ENCODE results near the gene UIMC1. TPM values are rescaled to one million over a fixed set of nuclear protein-coding genes. Genes with fewer than 3 reads are reported as not detected.

UIMC1 gene
- total and polyA plus RNA-seq, 8 donors = 11.6 to 81.7 (median 33.2) TPM

DNA sequence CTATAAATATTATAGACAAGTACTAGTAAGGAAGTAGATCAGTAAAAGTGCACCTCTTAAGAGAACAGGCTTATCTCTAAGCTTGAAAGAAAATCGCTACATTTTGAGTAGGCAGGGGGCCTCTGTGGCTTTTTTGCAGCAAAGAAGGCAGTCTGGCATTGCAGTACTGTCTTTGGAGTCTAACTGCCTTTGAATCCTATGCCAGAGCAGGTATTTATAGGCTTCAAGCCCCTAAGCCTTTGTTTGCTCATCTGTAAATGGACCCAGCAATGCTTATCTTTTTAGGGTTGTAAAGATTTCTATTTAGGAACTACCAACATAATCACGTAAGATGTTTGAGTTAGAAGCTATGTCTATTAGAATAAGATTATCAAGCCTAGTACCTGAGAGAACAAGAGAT is 83.8 kb downstream of the UIMC1 start:
- TF ChIP-seq, protein P1, sequence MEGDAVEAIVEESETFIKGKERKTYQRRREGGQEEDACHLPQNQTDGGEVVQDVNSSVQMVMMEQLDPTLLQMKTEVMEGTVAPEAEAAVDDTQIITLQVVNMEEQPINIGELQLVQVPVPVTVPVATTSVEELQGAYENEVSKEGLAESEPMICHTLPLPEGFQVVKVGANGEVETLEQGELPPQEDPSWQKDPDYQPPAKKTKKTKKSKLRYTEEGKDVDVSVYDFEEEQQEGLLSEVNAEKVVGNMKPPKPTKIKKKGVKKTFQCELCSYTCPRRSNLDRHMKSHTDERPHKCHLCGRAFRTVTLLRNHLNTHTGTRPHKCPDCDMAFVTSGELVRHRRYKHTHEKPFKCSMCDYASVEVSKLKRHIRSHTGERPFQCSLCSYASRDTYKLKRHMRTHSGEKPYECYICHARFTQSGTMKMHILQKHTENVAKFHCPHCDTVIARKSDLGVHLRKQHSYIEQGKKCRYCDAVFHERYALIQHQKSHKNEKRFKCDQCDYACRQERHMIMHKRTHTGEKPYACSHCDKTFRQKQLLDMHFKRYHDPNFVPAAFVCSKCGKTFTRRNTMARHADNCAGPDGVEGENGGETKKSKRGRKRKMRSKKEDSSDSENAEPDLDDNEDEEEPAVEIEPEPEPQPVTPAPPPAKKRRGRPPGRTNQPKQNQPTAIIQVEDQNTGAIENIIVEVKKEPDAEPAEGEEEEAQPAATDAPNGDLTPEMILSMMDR (IDR thresholded peaks at IDR 0.05) = no peak
- TF ChIP-seq EP300 (IDR thresholded peaks at IDR 0.05) (no peak), POLR2A (IDR thresholded peaks at IDR 0.05) (no peak), POLR2AphosphoS5 (IDR thresholded peaks at IDR 0.05) (no peak)
- DNase-seq = no peak
- Histone ChIP-seq H3K4me1 (no peaks in the 10 kb centered on the region), H3K36me3 (peaks cover 0 to 27% (median 25%) of the 10 kb centered on the region in 4 donors), H3K4me3 (no peak overlapping the region), H3K9me3 (no peaks in the 10 kb centered on the region), H3K27me3 (no peaks in the 10 kb centered on the region), H3K27ac (no peak overlapping the region)
- intact Hi-C loops (cut with DNase I; ENCODE audit: low total_unique reads) = no loop called here
- 43 to 65% (median 54%) methylated on average over 2 of the region's 2 CpGs for WGBS, 5 donors

DNA sequence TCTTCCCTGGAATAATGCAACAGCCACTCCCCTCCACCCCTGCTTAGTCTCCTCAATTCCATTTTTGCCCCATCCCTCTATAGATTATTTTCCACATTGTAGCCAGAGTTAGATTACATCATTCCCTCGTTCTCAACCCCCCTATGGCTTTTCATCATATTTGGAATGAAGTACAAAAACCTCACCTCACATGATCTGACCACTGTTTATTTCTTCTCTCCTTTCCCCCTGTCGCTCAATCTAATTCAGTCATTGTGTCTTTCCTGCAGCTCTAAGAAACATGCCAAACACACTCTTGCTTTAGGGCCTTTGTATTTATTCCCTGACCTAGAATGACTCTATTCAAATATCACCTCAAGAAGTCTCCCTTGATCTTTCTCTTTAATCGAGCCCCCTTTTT is 84.9 kb downstream of the UIMC1 start:
- Histone ChIP-seq H3K4me3 (no peak overlapping the region), H3K4me1 (no peaks in the 10 kb centered on the region), H3K27ac (no peak overlapping the region), H3K36me3 (peaks cover 0 to 36% (median 29%) of the 10 kb centered on the region in 4 donors), H3K27me3 (no peaks in the 10 kb centered on the region), H3K9me3 (no peaks in the 10 kb centered on the region)
- no peak for DNase-seq
- TF ChIP-seq, protein P1 (IDR thresholded peaks at IDR 0.05) = no peak
- TF ChIP-seq POLR2AphosphoS5 (IDR thresholded peaks at IDR 0.05) (no peak), EP300 (IDR thresholded peaks at IDR 0.05) (no peak), POLR2A (IDR thresholded peaks at IDR 0.05) (no peak)
- WGBS, 5 donors = 77 to 91% (median 84%) methylated on average over 3 of the region's 3 CpGs
- intact Hi-C loops (cut with DNase I; ENCODE audit: low total_unique reads) = no loop called here

DNA sequence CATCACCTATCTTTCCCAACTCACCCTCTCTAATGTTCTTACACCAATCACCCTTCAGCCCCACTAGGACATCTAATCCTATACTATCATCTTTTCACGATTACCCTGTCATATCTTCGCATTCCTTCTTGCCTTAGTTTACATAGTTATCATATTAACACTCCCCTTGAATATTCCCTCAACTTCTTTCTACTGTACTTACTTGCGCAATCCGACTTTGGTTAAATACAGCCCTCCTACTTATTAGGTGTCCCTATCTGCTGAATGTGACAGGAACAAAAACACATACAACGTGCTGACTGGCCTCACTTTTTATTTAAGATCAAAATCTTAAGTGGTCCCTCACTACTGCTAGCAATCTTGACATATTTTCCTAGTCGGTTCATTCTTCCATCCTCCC is 88.0 kb downstream of the UIMC1 start:
- 89 to 94% (median 89%) methylated on average over 6 of the region's 6 CpGs for WGBS, 5 donors
- Histone ChIP-seq H3K36me3 (peaks cover 0 to 35% (median 24%) of the 10 kb centered on the region in 4 donors), H3K4me3 (no peak overlapping the region), H3K4me1 (no peaks in the 10 kb centered on the region), H3K27me3 (no peaks in the 10 kb centered on the region), H3K27ac (no peak overlapping the region), H3K9me3 (no peaks in the 10 kb centered on the region)
- no peak for DNase-seq
- TF ChIP-seq EP300 (IDR thresholded peaks at IDR 0.05) = no peak
- intact Hi-C loops (cut with DNase I; ENCODE audit: low total_unique reads) = no loop called here

DNA sequence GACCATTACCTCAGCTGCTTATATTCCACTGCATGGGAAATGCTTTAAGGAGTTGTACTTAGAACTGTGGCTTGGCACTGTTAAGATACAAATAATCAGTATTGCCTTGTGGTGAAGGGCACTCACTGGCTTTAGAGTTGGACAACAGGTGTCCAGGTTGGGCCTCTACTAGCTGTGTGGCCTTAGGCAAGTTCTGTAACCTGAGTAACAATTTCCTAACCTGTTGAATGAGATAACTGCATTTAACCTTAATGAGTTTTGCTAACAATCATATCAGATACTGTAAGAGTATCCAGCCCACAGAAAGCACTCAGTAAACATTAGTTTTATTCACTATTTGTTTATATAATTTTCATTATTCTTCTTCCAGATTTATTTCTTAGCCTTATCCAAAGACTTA is 90.2 kb downstream of the UIMC1 start:
- no peak for DNase-seq

DNA sequence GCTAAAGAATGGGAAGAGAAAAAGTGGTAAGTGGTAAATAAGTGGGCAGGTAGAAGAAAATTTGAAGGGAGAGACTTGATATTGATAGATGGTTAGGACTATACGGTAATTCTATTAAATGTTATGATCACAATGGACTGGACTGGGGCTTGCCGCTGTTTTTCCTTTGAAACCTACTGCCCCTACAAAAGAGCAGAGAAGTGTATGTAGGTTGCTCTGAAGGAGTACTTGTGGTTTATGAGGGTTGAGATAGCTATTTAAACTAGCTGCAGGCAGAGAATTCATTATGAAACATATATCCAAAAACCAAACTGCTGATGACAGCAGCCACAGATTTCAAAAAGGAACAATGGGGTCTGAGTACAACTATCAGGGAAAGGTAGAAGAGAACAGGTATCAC is 90.7 kb downstream of the UIMC1 start:
- Histone ChIP-seq H3K4me3 (no peak overlapping the region), H3K36me3 (peaks cover 0 to 42% (median 32%) of the 10 kb centered on the region in 4 donors), H3K4me1 (no peaks in the 10 kb centered on the region), H3K27ac (no peak overlapping the region), H3K27me3 (no peaks in the 10 kb centered on the region), H3K9me3 (no peaks in the 10 kb centered on the region)
- intact Hi-C loops (cut with DNase I; ENCODE audit: low total_unique reads) = no loop called here
- WGBS, 5 donors = 67 to 96% (median 75%) methylated on average over 2 of the region's 2 CpGs
- no peak for DNase-seq
- TF ChIP-seq, protein P1 (IDR thresholded peaks at IDR 0.05) = no peak
- TF ChIP-seq EP300 (IDR thresholded peaks at IDR 0.05) (no peak), POLR2A (IDR thresholded peaks at IDR 0.05) (no peak), POLR2AphosphoS5 (IDR thresholded peaks at IDR 0.05) (no peak)

More for the DNA sequence above, 90.2 kb downstream of the UIMC1 start:
- intact Hi-C loops (cut with DNase I; ENCODE audit: low total_unique reads) = no loop called here
- Histone ChIP-seq H3K27ac (no peak overlapping the region), H3K4me1 (no peaks in the 10 kb centered on the region), H3K36me3 (peaks cover 0 to 38% (median 28%) of the 10 kb centered on the region in 4 donors), H3K27me3 (no peaks in the 10 kb centered on the region), H3K4me3 (no peak overlapping the region), H3K9me3 (no peaks in the 10 kb centered on the region)
- TF ChIP-seq POLR2A (IDR thresholded peaks at IDR 0.05) (no peak), EP300 (IDR thresholded peaks at IDR 0.05) (no peak)

Measured in stomach (tissue), 9 donors.